Chondrocyte (in vitro differentiated cells): Measurements from ENCODE around the gene CCDC12. TPM values are rescaled to one million over a fixed set of nuclear protein-coding genes. Genes with fewer than 3 reads are reported as not detected.
A peak's percentile ranks its signal among the peaks of the same experiment; 100 is the strongest.

Source experiments
- DNase-seq: peaks from one replicate; pipeline ENCODE4 v3.0.0; 2021; ENCODE audit warnings: mixed read lengths, low spot score
- H3K27ac Mint-ChIP-seq: one replicate; pipeline ENCODE4 v1.8.0; 2021; ENCODE audit warnings: mild to moderate bottlenecking, moderate library complexity, mixed read lengths; ENCODE audit not compliant: unreplicated experiment
- H3K27me3 Mint-ChIP-seq: 2 replicates; pipeline ENCODE4 v1.8.0; 2021; ENCODE audit warnings: low read depth, mixed read lengths
- H3K36me3 Mint-ChIP-seq: 2 replicates; pipeline ENCODE4 v1.8.0; 2021; ENCODE audit warnings: low read depth, mixed read lengths
- H3K4me1 Mint-ChIP-seq: 2 replicates; pipeline ENCODE4 v1.8.0; 2021; ENCODE audit warnings: low read depth, mild to moderate bottlenecking, mixed read lengths
- H3K4me3 Mint-ChIP-seq: one replicate; pipeline ENCODE4 v1.8.0; 2021; ENCODE audit warnings: mild to moderate bottlenecking, moderate library complexity, mixed read lengths; ENCODE audit not compliant: unreplicated experiment
- H3K9me3 Mint-ChIP-seq: 2 replicates; pipeline ENCODE4 v1.8.0; 2021; ENCODE audit warnings: low read depth, mixed read lengths
- total RNA-seq: library from RNA; stranded (reverse); gene quantifications from 3 replicates; pipeline ENCODE4 v1.2.1, GENCODE V29; 2021
- TF ChIP-seq, protein P1 (sequence below): fragments of 200-600 bp; sonication (generic); IDR thresholded peaks from 2 replicates; pipeline ENCODE4 v1.5.0; 2021; ENCODE audit warnings: antibody characterized with exemption, mild to moderate bottlenecking, moderate library complexity

Gene CCDC12
- total RNA-seq, 1 donor from 2014 or later: 21.8 TPM

DNA sequence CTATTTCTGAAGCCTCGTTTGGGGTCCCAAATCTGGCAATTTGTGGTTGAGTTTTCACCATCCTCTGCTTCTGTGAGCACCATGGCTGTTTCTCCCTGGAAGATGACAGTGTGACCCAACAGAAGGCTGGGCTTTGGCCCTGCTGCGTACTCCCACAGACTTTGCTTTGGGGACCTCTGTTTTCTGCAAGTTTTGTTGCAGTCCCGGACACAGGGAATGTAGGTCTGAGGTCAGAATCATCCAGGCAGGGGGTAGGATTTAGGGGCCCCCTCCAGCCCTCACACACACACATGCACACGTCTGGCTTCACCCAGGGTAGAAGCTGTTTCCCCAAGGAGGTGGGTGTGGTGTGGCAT is 92.7 kb downstream of the CCDC12 start:
- Mint-ChIP-seq H3K4me3 (peak overlapping the region; percentile 61), H3K27me3 (peaks cover 2% of the 10 kb centered on the region)

DNA sequence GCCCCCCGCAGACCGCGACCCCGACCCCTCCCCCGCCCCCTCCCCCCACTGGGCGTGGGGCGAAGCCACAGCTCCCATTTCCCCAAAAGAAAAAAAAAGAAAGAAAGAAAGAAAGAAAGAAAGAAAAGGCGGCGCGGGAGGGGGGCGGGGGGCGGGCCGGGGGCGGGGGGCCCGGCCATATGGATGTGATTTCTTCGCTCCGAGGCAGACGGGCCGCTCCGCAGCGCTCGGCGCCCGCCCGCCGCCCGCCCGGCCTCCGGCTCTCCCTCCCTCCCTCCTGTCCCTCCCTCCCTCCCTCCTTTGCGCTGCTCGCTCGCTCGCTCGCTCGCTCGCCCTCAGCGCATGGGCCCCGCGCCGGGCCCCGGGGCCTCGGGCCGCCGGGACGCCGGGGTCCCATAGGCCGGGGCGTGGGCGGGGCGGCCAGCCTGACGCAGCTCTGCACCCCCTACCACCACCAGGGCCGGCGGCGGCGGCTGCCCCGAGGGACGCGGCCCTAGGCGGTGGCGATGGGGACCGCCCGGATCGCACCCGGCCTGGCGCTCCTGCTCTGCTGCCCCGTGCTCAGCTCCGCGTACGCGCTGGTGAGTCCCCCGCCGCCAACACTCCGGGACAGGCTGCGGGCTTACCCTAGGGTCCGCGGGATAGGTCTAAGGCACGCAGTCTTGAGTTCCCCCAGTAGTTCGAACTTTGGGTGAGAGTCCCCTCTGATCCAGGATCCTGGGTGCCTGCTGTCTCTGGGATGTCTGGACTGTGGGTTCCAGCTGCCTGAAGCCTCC is 93.3 kb downstream of the CCDC12 start:
- TF ChIP-seq, protein P1, sequence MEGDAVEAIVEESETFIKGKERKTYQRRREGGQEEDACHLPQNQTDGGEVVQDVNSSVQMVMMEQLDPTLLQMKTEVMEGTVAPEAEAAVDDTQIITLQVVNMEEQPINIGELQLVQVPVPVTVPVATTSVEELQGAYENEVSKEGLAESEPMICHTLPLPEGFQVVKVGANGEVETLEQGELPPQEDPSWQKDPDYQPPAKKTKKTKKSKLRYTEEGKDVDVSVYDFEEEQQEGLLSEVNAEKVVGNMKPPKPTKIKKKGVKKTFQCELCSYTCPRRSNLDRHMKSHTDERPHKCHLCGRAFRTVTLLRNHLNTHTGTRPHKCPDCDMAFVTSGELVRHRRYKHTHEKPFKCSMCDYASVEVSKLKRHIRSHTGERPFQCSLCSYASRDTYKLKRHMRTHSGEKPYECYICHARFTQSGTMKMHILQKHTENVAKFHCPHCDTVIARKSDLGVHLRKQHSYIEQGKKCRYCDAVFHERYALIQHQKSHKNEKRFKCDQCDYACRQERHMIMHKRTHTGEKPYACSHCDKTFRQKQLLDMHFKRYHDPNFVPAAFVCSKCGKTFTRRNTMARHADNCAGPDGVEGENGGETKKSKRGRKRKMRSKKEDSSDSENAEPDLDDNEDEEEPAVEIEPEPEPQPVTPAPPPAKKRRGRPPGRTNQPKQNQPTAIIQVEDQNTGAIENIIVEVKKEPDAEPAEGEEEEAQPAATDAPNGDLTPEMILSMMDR: no peak
- peaks cover 2% of the 10 kb centered on the region for H3K27me3 Mint-ChIP-seq
- no peaks in the 10 kb centered on the region for H3K36me3 Mint-ChIP-seq
- DNase-seq: no peak
- peak overlapping the region; percentile 79 for H3K4me3 Mint-ChIP-seq
- H3K27ac Mint-ChIP-seq: no peak overlapping the region
- H3K9me3 Mint-ChIP-seq: no peaks in the 10 kb centered on the region
- peaks cover 19% of the 10 kb centered on the region for H3K4me1 Mint-ChIP-seq

More for the DNA sequence above, 92.7 kb downstream of the CCDC12 start:
- peaks cover 15% of the 10 kb centered on the region for H3K4me1 Mint-ChIP-seq
- no peak for DNase-seq
- H3K36me3 Mint-ChIP-seq: no peaks in the 10 kb centered on the region
- H3K9me3 Mint-ChIP-seq: no peaks in the 10 kb centered on the region
- TF ChIP-seq, protein P1: no peak
- H3K27ac Mint-ChIP-seq: no peak overlapping the region

DNA sequence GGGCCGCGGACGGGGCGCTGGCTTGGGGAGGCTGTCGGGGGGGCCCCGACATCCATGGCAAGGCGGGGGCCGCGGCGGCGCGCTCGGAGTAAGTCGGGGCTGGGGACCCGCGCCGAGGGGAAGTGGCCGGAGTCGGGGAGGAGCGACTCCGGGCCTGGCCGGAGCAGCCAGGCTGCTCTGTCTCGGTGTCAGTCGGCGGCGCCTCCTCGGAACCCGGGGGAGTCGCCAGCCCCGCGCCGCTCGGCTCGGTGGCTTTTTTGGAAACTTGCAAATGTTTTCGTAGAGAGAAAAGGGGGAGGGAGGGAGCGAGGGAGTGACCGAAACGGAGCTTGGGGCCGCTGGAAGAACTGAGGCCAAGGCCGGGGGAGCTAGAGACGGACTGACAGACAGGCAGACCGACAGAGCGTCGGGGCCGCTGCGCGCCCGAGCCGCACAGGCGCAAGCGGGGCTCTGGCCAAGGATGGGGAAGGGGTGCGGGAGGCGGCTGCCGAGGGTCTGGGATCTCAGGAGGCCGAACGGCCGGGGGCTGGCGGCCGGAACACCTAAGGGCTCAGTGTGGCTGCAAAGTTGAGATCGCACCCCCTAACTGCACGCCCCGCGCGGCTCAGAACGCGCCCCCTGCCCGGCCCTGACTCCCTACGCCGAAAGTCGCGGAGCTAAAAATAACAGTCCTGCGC is 94.0 kb downstream of the CCDC12 start:
- DNase-seq: no peak
- H3K27me3 Mint-ChIP-seq: peaks cover 2% of the 10 kb centered on the region
- TF ChIP-seq, protein P1: no peak
- peak overlapping the region; percentile 79 for H3K4me3 Mint-ChIP-seq
- H3K36me3 Mint-ChIP-seq: no peaks in the 10 kb centered on the region
- H3K4me1 Mint-ChIP-seq: peaks cover 21% of the 10 kb centered on the region
- H3K27ac Mint-ChIP-seq: no peak overlapping the region
- H3K9me3 Mint-ChIP-seq: no peaks in the 10 kb centered on the region

DNA sequence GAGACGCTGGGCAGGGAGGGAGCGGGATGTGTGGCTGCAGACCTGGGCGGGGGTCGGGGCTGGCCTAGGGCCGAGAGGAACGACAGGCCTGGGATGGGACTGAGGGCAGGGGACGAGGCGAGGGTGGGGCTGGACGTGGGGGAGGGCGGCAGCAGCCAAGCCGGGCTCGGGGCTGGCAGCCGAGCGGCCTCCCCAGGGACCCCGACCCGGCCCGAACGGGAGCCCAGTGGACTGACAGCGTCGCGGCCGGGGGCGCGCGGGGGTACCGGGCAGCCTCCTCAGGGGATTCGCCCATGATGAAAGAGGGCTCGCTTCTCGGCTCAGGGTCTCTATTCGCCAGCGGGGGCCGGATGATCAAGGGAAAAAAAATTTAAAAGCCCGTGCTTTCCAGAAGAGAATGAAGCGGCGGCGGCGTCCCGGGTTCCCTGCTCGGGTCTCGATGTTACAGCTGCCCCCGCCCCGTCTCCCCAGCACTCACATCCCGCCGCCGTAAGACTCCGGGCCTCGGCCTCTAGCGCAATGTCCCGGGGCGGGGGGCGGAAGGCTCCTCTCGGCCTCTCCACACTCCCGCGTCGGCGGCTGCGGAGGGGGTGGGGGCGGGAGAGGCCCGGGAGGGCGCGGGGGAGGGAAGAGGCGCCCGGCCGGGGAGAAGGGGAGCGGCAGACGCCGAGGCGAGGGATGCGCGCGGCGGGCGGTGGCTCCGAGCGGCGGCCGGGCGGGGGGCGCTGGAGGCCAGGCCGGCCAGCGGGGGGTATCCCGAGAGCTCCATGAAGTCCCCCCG is 94.8 kb downstream of the CCDC12 start:
- Mint-ChIP-seq H3K36me3 (no peaks in the 10 kb centered on the region), H3K4me1 (peaks cover 24% of the 10 kb centered on the region), H3K4me3 (peak overlapping the region; percentile 67), H3K27ac (no peak overlapping the region), H3K9me3 (no peaks in the 10 kb centered on the region), H3K27me3 (peaks cover 2% of the 10 kb centered on the region)
- no peak for DNase-seq
- TF ChIP-seq, protein P1: no peak
